ENCODE data around the gene MPPED1. TPM values are rescaled to one million over a fixed set of nuclear protein-coding genes. Genes with fewer than 3 reads are reported as not detected.
A peak's percentile ranks its signal among the peaks of the same experiment; 100 is the strongest.

Gene MPPED1
- total RNA-seq, 4 donors from 2014 or later = not detected

DNA sequence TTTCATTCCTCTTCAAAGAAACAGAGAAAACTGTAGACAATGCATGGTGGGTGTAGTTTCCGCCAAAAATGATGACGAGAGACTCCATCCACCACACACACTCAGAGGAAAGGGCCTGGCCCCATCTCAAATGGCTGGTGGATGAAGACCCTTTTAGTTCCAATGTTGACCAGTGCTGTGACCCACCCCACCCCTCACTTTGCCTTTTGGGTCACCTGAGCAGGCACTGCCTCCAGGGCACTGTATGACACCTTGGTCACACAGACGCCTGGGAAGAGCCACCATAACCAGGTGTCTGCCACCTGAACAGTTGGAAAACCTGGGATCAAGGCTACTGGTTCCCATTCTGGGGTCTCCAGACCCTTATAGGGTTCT lies 121.3 kb downstream of the MPPED1 start:
- Histone ChIP-seq H3K27ac (peak overlapping the region in 1 of 4 donors; percentile 21), H3K9me3 (no peaks in the 10 kb centered on the region), H3K36me3 (no peaks in the 10 kb centered on the region), H3K4me1 (peaks cover 10 to 62% (median 13%) of the 10 kb centered on the region in 3 donors), H3K27me3 (no peaks in the 10 kb centered on the region), H3K4me3 (no peak overlapping the region)
- intact Hi-C loops (cut with DNase I) = no loop called here
- WGBS, 2 donors = 88 to 94% methylated on average over 2 to 3 of the region's 3 CpGs
- DNase-seq = no peak
- no peak for TF ChIP-seq POLR2A (IDR thresholded peaks at IDR 0.05)
- TF ChIP-seq, protein P1, sequence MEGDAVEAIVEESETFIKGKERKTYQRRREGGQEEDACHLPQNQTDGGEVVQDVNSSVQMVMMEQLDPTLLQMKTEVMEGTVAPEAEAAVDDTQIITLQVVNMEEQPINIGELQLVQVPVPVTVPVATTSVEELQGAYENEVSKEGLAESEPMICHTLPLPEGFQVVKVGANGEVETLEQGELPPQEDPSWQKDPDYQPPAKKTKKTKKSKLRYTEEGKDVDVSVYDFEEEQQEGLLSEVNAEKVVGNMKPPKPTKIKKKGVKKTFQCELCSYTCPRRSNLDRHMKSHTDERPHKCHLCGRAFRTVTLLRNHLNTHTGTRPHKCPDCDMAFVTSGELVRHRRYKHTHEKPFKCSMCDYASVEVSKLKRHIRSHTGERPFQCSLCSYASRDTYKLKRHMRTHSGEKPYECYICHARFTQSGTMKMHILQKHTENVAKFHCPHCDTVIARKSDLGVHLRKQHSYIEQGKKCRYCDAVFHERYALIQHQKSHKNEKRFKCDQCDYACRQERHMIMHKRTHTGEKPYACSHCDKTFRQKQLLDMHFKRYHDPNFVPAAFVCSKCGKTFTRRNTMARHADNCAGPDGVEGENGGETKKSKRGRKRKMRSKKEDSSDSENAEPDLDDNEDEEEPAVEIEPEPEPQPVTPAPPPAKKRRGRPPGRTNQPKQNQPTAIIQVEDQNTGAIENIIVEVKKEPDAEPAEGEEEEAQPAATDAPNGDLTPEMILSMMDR (IDR thresholded peaks at IDR 0.05) = no peak

DNA sequence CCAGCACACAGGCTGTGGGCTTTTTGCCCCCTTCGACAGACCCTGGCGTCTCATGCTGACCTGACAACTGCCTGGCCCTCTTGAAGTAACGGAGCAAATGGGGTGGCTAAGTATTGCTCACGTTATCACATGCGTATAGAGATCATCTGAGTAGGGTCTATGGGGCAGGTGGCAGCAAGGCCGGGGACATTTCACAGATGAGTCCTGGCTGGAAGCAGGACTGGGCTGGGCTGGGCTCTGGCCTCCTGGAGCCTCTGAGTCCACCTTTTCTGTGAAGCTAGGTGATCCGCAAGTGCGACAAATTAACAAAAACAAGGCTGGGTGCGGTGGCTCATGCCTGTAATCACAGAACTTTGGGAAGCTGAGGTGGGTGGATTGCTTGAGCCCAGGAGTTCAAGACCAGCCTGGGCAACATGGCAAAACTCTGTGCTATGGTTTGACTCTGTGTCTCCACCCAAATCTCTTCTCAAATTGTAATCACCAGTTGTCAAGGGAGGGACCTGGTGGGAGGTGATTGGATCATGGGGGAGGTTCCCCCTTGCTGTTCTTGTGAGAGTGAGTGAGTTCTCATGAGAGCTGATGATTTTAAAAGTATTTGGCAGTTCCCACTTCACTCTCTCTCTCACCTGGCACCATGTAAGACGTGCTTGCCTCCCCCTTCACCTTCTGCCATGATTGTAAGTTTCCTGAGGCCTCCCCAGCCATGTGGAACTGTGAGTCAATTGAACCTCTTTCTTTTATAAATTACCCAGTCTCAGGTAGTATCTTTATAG lies 122.0 kb downstream of the MPPED1 start:
- DNase-seq = no peak
- H3K4me1 ChIP-seq = peaks cover 10 to 62% (median 13%) of the 10 kb centered on the region in 3 donors
- H3K27me3 ChIP-seq = no peaks in the 10 kb centered on the region
- TF ChIP-seq, protein P1 (IDR thresholded peaks at IDR 0.05) = no peak
- TF ChIP-seq POLR2A (IDR thresholded peaks at IDR 0.05) = no peak
- H3K27ac ChIP-seq = no peak overlapping the region
- WGBS, 2 donors = 80 to 89% methylated on average over 8 to 10 of the region's 10 CpGs
- H3K4me3 ChIP-seq = no peak overlapping the region
- no peaks in the 10 kb centered on the region for H3K9me3 ChIP-seq
- intact Hi-C loops (cut with DNase I) = no loop called here
- H3K36me3 ChIP-seq = no peaks in the 10 kb centered on the region

DNA sequence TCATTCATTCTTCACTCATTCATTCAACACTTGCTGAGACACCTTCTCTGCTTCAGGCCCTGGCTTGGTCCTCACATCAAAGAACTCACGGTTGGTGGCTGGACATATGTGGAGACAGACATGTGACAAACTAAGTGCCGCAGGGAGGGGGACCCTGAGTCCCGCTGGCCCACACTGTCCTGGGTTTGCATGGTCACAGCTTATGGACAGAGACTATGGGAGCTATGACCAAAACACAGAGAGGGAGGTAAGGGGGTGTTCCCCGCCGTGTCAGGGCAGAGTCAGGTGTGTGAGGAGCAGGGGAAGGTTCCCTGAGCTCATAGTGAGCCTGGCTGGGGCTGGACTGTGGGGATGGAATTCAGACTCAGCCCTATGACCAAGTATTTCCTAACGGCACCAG lies 123.1 kb downstream of the MPPED1 start:
- intact Hi-C loops (cut with DNase I) = no loop called here
- Histone ChIP-seq H3K9me3 (no peaks in the 10 kb centered on the region), H3K27me3 (no peaks in the 10 kb centered on the region), H3K36me3 (no peaks in the 10 kb centered on the region), H3K27ac (peak overlapping the region; percentile 47 to 73 (median 56)), H3K4me3 (no peak overlapping the region), H3K4me1 (peaks cover 10 to 69% (median 13%) of the 10 kb centered on the region in 3 donors)
- TF ChIP-seq, protein P1 (IDR thresholded peaks at IDR 0.05) = no peak
- TF ChIP-seq POLR2A (IDR thresholded peaks at IDR 0.05) = no peak
- WGBS, 2 donors = 68 to 74% methylated on average over 5 to 6 of the region's 6 CpGs
- no peak for DNase-seq

DNA sequence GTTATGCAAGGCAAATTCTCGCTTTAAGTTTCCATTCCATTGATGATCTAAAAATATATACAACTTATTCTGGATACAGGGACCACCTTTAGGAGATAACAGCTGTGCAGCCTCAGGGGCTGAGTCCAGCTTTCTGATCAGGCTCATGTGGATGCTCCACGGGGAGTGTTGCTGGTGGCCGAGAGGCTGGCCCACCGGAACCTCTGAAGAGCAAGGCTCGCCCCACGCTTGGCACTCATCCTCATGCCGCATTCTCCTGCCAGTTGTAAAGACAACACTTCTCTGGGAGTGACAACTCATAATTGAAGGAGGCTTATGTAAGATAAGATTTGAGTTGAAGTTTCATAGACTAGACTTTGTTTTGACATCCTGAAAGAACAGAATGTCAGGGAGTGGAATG lies 123.5 kb downstream of the MPPED1 start:
- intact Hi-C loops (cut with DNase I) = no loop called here
- no peaks in the 10 kb centered on the region for H3K36me3 ChIP-seq
- H3K9me3 ChIP-seq = no peaks in the 10 kb centered on the region
- no peak for DNase-seq
- no peaks in the 10 kb centered on the region for H3K27me3 ChIP-seq
- peaks cover 9 to 69% (median 10%) of the 10 kb centered on the region in 3 donors for H3K4me1 ChIP-seq
- peak overlapping the region; percentile 47 to 73 (median 56) for H3K27ac ChIP-seq
- 27 to 49% methylated on average over 6 to 7 of the region's 7 CpGs for WGBS, 2 donors
- no peak overlapping the region for H3K4me3 ChIP-seq
- TF ChIP-seq POLR2A (IDR thresholded peaks at IDR 0.05) = no peak
- TF ChIP-seq, protein P1 (IDR thresholded peaks at IDR 0.05) = no peak

DNA sequence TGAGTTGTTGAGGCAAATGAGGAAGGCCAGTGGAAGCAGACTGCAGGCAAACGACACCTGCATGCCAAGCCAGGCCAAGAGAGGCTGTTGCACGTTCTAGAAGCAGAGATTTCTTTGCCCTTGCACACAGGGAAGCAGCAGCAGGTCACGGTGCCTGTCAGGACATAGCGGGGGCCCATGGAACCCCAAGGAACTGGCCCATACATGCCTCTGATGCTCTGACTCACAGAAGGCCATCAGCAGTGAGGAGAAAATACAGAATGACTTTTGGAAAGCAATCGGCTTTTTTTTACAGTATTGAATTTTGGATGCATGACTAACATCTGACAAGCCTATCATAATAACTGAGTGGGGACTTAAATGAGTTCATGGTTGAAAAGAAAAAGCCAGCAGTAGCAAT lies 123.9 kb downstream of the MPPED1 start:
- Histone ChIP-seq H3K36me3 (no peaks in the 10 kb centered on the region), H3K27ac (peak overlapping the region; percentile 38 to 73 (median 56)), H3K4me3 (no peak overlapping the region), H3K9me3 (no peaks in the 10 kb centered on the region), H3K27me3 (no peaks in the 10 kb centered on the region), H3K4me1 (peaks cover 6 to 69% (median 7%) of the 10 kb centered on the region in 3 donors)
- no peak for TF ChIP-seq POLR2A (IDR thresholded peaks at IDR 0.05)
- TF ChIP-seq, protein P1 (IDR thresholded peaks at IDR 0.05) = no peak
- DNase-seq = no peak
- WGBS, 2 donors = 29 to 62% methylated on average over 5 of the region's 5 CpGs
- intact Hi-C loops (cut with DNase I) = no loop called here

Measured in esophagus squamous epithelium (tissue), 5 donors.